ENCODE data around the gene DDRGK1. TPM values are rescaled to one million over a fixed set of nuclear protein-coding genes. Genes with fewer than 3 reads are reported as not detected.
"Not testable (repeated sequence)": the region's sequence is repeated elsewhere in the genome, so short reads cannot be mapped to it uniquely, and the experiment has no call there.

Gene DDRGK1
- total RNA-seq, 1 donor from 2014 or later = 47.8 TPM

DNA sequence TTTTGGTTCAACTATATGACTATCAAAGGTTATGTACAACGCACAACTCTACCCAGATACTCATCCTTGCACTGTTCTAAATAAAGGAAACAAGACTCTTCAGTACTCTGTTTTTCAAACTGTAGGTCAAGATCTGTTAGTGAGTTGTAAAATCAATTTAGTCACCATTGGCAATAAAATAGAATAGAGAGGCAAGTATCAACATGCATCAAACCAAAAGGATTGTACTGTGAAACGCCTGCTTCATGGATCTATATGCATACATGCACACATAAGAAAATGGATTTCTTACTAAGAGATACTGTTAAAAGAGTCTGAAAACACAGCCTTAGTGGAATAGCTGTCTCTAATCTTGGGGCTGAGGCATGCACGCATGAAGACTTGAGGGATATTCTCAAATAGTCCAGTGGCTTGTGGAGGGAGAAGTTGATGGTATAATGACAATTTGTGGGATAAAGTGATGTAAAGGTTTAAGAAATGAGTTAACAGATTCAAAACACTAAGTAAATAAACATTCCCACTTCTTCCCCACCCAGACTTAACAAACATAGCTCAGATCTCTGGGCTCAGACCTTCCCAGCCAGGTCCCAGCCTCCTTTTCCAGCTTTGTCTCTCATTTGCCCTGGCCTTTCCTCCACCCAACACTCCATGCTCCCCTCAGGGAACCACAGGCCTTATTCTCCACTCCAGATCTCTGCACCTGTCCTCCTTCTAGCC lies 20.4 kb downstream of the DDRGK1 start:
- ATAC-seq = no peak

DNA sequence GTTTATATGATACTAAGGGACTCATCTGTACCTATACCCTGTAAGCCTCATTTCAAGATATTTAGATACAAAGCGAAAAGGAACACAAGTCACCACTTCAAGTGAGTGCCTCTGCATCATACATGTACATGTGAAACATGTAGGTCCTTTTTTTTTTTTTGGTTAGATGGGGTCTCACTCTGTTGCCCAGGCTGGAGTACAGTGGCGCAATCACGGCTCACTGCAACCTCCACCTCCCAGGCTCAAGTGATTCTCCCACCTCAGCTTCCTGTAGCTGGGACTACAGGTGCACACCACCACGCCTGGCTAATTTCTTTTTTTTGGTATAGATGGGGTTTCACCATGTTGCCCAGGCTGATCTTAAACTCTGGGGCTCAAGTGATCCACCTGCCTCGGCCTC lies 22.1 kb downstream of the DDRGK1 start:
- not testable (repeated sequence) for ATAC-seq

DNA sequence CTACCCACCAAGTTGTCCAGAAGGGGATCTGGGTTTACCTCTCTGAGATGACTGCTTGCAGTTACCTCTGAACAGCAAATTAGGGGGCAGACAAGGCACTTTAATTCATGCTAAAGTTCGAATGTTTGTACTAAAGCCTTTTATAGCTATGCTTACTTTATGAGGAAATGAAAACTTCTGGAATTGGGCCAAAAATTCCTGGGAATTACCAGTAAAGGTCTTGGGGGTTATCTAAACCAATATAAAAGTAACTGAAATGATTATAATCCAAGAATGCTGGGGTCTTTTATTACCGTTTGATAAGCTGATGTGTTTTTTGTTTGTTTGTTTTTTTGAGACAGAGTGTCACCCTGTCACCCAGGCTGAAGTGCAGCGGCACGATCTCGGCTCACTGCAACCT lies 23.2 kb downstream of the DDRGK1 start:
- no peak for ATAC-seq

DNA sequence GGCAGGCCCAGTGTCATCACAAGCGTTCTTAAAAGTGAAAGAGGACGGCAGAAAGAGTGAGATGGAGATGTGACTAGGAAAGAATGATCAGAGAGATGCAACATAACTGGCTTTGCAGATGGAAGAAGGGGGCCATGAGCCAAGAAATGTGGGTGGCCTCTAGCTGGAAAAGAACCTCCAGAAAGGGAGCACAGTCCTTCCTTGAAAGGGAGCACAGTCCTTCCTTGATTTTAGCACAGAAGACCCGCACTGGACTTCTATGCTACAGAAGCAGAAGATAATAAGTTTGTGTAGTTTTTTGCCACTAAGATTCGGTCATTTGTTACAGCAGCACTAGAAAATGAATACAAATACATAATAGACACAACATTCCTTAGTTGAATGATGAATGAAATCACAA lies 24.2 kb downstream of the DDRGK1 start:
- no peak for ATAC-seq

DNA sequence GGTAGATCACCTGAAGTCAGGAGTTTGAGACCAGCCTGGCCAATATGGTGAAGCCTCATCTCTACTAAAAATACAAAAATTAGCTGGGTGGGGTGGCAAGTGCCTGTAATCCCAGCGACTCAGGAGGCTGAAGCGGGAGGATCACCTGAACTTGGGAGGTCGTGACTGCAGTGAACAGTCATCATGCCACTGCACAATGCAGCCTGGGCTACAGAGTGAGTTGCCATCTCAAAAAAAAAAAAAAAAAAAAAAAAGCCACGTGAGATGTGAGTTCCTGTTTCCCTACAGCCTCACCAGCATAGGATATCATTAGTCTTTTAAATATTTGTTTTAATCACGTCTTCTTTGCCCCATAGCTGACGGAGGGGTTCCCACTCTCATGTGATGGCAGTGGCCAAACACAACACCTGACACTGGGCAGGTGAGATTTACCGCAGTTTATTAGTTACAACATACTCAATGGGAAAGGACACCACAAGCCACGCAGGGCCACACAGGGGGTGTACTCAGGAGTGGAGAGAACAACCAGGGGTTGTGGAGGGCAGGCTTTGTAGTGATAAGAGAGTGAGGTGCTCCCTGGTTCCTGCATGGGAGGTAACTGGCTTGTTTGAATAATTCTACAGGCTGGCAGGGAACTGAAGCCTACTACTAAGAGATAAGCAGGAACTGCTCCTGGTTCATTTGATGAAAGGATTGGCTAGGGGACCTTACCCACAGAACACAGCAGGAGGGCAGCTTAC lies 26.6 kb downstream of the DDRGK1 start:
- ATAC-seq = no peak

DNA sequence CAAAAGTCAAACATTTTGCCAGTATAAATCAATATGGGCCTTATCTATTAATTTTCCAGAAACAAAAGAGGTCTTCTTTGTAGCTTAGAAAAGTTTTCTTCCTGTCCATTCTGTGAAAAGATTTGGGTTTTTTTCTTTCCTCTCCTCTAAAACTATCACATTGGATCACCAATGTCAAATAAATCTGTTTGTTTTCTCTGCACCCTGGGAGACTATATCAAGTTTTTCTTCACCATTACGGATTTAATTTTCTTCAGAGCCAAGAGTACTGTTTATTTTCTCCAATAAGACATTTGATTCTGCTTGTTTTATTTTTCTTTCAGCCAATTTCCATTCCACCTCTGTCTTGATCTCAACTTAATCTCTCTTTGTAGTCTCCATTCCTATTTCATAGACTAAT lies 29.2 kb downstream of the DDRGK1 start:
- no peak for ATAC-seq

DNA sequence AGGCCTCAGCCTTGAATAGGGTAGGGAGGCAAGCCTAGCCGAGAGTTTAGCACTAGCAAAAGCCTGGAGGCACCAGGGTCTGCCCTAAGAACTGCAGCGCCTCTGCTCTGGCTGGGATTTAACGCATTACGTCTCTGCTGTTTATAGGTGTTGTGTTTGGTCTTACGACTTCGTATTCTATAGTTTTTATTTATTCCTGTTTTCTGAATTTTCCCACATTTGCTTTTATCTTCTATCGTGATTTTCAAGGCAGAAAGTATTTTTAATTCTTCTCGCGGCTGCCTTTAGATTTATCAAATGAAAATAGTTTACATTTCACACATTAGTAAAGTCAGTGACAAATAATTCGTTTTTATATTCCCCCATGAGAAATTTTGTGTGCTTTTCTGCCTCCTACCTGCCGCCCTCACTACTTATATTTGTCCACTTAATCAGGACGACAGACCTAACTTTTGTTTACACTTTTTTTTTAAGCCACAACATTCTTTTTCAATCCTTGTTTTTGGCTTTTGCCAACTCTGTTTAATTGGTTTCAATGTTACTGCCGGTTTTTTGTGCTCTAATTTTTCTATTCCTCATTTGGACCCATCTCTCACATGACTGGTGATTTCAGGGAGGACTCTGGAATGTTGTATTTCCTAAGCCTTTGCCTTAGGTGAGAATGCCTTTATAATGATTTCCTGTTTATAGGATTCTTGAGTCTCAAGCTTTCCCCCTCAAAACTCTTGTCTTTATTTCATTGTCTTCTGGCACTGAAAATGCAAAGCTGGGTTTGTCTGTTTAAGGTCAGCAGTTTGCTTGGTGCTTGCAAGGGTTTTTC lies 29.8 kb downstream of the DDRGK1 start:
- no peak for ATAC-seq

DNA sequence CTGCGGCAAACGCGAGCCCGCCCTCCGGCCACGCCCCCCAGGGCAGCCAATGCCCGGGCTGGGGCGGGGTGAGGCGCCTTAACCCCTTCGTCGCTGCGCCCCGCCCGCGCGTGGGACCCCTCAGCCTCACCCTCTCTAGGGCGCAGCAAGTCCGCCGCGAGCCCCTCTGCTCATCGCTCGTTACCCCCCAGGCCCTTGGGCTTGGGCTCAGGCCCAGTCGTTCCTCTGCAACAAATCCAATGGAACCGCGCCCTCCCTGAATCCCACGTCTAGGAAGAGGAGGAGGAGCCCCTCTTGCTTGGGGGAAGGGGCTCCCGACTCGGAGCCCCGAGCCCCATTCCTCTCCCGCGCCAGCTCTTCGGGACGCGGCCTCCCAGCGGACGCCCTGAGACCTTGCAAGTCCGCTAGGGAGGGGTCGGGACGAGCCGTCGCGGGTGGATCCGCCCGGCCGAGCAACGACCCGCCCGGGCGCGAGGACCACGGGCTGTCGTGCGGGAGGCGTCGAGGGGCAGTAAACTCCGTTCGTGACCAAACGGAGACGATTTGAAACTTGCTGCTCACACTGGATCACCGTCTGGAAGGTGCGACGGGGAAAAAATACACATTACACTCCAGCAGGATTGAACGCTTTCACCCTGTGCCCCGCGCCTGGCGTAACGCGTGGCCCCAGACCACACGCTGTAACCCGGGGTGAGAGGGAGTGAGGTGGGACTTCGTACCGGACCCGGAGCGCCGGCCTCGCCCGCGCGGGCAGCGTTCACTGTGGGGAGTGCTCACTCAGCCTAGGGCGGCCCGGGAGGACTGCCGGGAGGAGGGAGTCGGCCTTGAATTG lies 30.7 kb downstream of the DDRGK1 start:
- ATAC-seq = peak; percentile 93

DNA sequence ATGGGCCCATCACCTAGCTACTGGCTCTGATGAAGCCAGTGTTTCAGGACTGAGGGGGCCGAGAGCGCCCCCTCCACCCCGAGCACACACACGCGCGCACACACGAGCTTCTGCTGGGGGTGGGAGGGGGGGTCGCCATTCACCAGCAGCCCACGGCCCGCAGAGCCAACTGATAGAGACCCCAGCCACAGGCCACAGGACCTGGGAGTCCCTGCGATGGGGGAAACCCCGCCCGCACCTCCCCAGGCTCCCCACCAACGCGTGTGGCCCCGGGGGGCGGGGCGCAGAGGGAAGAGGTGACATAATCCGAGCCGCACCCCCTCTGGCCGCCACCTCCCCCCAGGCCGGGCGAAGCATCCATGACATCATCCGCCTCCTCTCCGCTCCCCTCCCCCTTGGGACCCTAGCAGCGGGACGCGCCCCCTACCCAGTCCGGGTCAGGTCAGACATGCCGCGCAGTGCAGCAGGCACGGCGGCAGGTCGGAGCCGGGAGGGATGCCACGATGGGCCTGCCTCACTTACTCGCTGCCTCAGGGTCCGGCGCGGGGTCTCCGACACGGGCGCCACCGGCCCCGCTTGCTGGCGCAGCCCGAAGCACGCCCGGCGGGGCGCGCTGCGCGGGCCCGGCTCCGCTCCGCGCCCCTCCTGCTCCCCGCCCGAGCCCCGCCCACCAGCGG lies 31.4 kb downstream of the DDRGK1 start, which contains the start of gene LZTS3:
Gene LZTS3 (minus strand): TSS at position 617 of the 677 bp plus-strand sequence. CDS start 6,386 bp downstream, outside the sequence.
- peak; percentile 65 for ATAC-seq

DNA sequence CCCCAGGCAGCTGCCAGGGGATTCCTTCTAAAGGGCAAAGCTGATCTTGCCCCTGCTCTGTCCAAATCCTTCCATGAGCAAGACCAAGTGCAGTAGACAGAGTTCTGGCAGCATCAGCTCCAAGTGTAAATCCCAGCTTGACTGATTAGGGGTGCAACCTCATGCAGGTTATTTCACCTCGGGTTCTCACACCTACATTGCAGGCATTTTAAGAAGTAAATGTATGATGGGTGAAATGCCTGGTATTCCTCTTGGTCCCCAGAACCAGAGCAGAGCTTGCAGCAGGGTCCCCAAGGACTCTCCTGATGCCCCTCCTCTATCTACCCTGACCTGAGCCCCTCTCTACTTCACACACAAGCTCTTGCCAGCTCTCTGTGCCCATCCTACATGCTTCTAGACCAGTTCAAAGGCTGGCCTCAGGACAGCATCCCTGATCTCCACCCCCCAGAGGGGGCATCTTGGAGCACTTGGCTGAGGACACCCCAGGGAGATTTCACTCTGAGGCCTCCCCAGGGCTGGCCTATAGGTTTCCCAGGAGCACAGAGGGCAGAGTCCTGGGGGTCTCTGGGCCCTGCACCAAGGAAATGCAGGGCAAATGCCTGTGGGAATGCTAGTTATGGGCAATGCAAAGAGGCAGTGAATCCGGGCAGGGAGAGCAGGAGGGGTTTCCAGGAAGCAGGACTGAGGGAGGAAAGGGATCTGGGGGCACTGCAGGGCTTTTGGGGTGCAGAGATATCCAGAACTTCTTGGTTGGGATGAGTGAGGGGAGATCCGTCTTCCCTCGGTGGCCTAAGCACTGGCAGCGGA lies 32.2 kb downstream of the DDRGK1 start:
- no peak for ATAC-seq

DNA sequence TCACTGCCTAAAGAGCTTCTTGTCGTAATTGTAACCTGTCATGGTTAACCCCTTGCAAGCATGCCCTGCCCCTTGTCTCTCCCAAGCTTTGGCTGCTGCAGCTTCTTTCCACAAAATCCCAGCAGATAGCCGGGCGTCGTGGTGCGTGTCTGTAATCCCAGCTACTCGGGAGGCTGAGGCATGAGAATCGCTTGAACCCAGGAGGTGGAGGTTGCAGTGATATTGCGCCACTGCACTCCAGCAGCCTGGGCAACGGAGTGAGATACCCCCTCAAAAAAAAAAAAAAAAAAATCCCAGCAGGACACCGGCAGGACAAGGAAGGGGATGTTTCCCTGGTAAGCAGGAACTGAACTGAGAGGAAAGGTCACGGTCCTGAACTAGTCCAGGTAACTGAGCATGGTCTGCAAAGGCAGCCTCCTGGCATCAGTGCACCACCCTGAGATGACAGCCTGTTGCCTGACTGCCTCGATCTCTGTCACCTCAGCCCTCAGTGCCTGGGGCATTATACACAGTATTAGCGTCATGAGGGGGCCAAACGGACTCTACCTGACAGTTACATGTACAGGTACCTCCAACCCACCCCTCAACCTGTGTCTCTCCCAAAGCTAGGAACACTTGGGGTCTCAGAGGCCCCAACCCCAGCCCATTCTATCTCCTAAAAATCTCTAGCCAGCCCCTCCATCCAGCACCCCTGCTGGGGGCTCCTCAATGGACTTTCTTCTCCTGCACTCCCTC lies 32.9 kb downstream of the DDRGK1 start:
- ATAC-seq = no peak

DNA sequence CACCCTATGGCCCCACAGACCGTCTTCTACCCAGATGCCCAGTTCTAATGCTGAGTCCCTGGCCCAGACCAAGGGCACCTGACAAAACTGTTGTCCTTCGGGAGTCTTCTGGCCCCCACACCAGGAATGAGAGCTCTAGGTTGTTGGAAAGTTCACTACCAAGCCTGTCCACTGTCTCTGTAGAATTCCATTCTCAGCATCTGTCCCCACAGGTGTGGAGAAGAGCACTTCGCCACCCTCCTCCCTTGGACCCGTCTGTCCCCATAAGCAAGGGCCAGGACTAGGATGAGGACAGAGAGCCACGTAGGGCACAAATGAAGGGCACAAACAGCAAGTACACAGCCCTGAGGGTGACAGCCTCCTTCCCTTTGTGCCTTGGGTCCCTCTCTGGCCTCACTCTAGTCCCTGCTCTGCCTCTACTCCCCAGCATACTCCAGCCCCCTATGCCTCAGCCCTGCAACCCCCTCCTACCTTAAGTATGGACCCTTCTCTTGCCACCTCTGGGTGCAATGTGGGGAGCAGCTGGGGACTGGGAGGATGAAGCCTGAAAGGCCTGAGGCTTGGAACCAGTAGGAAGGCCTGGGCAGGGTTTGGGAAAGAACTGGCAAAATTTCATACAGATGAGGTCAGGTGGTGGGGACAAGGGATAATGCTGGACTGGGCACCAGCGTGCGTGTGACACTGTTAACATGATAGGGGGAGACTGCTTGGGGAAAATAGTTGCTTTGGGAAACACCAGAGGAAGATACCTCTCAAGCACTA lies 35.5 kb downstream of the DDRGK1 start:
- no peak for ATAC-seq

DNA sequence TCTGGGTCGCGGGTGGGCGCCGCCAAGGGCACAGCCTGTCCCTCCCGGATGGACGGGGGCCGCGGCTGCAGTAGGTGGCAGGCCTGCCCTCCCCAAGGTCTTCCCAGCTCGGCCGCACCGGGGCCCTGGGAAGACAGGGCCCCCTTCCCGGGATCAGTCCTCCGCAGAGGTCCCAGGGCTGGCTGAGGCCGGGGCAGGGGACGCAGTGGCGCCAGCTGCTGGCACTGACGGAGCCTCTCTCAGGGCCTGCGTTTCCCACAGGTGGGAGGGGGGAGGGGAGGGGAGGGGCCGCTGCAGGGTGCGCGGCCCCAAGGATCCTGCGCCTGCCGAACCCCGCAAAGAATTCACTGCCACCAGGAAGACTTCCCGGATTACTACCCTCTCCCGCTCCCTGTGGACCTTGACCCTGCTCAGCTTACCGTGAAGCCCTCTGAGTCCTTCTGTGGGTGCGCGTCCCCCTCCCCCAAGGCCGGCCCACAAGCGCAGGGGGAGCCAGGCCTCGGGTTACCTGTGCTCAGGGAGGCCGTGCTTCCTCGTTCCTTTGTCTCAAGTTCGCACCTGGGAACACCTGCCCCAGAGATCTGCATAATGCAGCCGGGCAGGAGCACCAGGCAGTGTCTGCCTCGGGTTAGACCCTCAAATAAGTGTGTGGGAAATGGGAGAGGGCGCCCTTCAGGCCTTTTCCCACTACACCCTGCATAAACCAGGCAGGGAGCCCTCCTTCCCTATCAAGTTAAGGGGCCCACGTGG lies 36.2 kb downstream of the DDRGK1 start:
- no peak for ATAC-seq

DNA sequence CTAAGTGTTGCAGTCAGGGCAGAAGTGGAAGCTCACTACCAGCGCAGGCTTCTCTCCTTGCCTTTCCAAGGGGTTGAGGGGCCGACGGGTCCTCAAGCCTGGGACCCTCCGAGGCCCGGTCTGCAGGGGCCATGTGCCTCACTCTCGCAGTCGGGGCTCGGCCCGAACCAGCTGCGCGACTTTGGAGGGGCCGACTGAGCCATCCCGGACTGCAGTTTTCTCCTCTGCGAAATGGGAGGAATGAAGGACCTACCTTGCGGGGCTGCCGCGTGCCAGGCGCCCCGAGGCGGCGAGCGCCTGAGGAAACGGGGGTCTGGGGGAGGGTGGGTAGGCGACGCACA lies 36.8 kb downstream of the DDRGK1 start:
- ATAC-seq = no peak

DNA sequence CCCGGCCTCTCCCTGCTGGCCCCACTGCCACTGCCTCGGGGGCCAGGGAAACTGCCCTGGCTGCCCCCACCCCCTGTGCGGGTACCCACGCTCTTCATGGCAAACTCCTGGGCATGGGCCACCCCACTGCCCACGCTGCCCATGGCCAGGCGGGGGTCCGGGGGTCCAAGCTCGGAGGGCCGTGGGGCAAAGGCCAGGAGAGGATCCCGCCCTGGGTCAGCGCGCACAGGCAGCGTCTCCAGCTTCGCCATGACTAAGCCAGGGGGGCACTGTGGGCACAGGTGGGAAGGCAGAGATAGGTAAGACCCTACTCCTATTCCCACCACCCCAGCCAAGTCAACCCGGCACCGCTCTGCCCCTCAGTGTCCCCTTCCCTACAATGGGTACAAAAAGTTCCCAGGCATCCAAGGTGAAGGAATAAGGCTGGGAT lies 37.6 kb downstream of the DDRGK1 start:
- ATAC-seq = peak; percentile 3

DNA sequence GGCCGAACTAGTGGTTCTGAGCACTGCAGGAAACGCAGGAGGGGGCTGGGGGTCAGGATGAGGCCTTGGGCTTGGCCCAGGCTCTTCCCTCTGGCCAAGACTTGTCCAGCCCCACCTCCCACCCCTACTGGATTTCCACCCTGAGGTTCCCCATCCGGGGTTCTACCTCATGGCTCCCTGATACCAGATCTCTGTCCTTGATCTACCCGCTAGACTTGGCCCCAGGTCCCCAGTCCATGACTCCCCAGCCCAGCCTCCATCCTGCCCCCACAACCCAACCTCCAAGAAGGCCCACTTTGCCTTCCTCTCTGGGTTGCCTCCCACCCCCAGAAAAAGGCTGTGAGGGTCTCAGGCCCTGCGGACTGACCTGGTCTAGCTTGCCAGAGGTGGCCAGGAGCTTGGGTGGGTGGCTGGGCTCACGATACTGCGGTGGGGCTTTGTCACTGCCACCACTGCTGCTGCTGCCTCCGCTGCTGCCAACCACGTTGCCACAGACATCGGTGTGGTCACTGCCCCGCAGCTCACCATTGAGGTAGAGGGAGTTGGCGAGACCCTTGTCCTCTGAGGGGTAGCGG lies 38.1 kb downstream of the DDRGK1 start:
- no peak for ATAC-seq

DNA sequence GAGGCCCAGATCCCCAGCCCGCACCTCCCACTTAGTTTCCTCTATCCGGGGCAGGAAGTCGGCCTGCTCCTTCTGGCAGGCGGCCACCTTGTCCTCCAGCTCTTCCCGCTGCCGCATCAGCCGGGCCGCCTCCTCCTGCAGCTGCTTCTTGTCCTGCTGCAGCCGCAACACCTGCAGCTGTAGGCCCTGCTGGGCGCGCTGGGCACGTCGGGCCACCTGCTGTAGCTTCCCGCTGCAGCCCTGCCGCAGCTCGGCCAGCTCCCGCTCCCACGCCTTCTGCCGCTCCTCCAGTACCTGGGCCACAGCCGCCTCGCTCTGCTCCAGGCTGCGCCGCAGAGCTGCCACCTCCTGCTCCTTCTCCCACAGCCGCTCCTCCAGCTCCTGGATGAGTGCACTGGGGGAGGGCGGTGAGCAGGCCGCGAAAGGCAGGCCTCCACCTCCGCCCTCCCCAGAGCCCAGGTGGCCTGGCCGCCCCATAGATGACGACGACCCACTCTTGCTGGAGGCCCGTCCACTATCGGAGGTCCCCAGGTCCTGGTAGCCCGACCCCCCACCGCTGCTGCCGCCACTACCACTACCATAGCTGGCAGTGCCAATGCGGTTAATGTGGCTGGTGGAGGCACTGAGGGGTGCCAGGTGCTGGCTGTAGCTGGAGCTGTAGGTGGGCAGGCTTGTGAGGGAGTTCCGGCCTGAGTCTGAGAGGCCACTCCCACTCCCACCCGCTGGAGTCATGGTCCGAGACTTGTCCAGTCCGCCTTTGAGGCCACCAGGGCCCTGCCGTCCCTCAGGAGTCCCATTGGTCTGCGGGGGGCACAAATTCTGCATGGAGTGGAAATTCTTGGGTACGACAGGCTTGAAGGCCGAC lies 38.8 kb downstream of the DDRGK1 start:
- no peak for ATAC-seq

Measured in esophagus mucosa (tissue), 1 donor.